ENCODE results near the gene ALDH3B1.

The ALDH3B1 gene

GRCh38 chr11:68032997-68033707, 23.0 kb downstream of the ALDH3B1 start:
- no peak for DNase-seq

DNA sequence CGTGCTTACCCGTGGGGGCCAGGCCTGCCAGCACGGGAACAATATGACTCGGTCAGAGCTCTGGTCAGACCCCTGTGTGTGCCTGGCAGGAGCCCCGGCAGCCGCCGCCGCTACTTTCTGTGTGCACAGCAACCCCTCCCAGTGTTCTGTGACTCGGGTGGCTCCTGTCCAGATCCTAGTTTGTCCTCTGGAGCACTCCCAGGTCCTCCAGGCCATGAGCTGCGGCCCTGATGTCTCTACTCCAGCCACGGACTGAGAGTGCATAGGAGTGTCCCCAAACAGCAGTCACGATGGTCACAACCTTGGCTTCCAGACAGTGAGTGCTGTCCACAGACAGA, 23.6 kb downstream of the ALDH3B1 start:
- DNase-seq = no peak

DNA sequence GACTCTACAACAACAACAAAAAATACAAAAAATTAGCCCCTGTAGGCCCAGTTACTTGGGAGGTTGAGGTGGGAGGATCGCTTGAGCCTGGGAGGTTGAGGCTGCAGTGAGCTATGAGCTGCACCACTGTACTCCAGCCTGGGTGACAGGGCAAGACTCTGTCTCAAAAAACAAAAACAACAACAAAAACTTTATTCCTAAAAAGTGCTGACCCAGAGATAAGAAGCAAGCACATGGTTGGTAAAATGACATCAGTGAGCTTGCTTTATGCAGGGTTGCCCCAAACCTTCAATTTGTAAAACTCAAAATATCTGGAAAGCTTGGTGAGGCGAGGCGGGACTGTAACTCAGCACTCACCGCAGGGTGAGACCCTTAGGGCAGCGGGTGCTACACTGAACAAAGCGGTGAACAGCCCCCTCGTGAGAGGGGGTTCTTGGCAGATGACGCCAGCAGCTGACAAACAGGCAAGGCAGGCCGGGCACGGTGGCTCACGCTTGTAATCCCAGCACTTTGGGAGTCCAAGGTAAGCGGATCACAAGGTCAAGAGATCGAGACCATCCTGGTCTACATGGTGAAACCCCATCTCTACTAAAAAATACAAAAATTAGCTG, 25.2 kb downstream of the ALDH3B1 start:
- no peak for DNase-seq

- DNase-seq = no peak
Measured at GRCh38 chr11:68036141-68036716, 26.1 kb downstream of the ALDH3B1 start.

DNA sequence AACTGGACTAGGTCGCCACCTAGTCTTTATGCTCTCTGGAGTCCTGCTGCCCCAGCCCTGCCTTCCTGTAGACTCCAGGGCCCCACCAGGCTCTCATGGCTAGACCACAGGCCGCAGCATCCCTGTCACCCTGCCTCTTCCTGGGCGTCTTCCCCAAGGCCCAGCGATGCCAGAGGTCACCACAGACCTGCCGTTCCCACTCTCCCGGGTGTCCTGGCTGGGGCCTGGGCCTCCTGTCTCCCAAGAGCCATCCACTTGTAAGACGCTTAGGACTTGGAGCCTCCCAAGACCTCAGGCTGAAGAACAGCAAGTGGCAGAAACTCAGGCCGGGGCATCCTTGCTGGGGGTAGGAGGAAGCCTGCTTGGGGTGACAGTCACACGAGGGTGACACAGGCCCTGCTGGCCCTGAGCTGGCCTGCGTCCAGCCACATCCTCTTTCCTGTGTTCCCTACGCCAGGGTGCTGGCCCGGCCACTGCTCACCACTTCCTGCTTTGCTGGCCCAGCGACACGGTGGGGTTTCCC, 26.7 kb downstream of the ALDH3B1 start:
- no peak for DNase-seq

DNA sequence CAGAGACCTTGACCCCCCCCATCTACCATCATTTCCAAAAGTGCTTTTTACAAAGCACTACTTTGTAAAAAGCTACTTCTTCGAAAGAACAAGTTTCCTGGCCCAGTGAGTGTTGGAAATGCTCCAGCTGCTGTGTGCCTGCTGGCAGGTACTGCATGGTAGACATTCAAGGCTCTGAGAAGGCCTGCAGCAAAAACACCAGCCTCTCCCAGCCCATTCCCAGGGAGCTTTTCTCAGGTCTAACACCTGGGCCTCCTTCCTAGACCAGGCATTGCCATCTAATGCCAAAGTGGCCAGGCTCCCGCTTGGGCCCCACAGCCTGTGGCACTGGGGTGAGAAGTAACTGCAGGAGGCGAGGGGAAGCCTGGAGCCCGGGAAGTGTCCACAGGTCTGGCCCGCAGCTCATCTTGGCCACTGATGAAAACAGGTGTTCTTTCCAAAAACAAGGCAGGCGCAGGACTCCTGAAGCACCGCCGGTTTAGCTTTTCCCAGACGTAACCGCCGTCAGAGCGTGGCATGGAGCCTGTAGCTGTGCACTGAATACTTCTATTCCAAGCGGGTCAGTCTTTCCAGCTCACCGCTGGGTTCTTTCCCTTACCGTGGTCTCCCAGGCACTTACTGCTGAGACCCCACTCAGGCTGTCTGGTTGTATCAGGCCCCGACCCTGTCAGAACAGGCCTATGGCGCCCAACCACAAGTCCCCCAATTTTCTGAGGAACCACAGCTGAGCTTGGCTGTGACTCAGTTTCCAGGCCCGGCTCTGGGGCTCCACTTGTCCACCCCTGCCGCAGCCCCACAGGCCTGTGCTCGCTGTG, 27.5 kb downstream of the ALDH3B1 start:
- DNase-seq = no peak

GRCh38 chr11:68038226-68038717, 28.1 kb downstream of the ALDH3B1 start:
- DNase-seq = no peak

GRCh38 chr11:68038718-68039525, 28.8 kb downstream of the ALDH3B1 start, which contains the start of gene TCIRG1:
TCIRG1 (plus strand) TSS chr11:68039025; CDS start chr11:68041272, 2,247 bp downstream.
- DNase-seq = no peak

GRCh38 chr11:68039526-68040086, 29.5 kb downstream of the ALDH3B1 start:
- no peak for DNase-seq

DNA sequence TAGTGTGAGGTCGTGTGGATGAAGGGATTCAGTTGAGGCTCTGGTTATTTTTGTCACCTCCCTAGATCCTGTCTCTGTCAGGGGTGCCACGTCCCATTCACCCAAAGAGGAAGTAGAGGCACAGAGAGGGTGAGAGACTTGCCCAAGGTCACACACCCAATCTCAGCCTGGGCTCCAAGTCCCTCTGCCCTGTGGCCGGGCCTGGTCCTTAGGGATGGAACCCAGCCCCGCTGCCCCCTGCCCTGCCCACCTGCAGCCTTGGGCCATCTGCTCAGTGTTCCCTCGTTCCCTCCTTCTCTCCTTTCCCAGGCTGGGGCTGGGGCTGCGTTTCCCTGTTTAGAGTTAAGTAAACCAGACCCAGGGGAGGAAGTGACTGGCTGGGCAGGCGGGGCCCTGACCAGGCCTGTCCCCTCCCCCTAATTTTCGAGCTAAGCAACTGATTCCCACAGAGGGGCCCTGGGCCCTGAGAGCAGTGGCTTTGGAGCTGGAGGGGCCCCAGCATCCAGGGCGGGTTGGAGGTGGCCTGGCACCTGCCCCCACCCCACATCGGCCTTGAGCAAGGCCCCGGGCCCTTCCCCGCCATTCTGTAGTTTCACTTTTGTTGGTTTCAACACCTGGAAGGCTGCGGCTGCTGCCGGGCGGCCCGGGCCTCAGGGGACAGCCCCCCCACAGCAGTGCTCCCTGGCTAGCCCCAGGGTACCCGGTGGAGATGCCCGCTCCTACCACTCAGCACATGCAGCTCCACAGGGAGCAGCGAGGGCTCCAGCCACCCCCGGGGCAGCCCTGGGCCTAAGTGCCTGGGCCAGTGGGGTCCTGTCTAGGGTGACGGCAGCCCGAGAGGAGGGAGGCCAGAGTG, 30.2 kb downstream of the ALDH3B1 start:
- no peak for DNase-seq

- no peak for DNase-seq
Measured at GRCh38 chr11:68040957-68041591, 30.9 kb downstream of the ALDH3B1 start.

- no peak for DNase-seq
Measured at GRCh38 chr11:68041617-68042218, 31.6 kb downstream of the ALDH3B1 start.

GRCh38 chr11:68042219-68043028, 32.3 kb downstream of the ALDH3B1 start:
- no peak for DNase-seq

- DNase-seq = no peak
Measured at GRCh38 chr11:68043029-68043348, 32.9 kb downstream of the ALDH3B1 start.

DNA sequence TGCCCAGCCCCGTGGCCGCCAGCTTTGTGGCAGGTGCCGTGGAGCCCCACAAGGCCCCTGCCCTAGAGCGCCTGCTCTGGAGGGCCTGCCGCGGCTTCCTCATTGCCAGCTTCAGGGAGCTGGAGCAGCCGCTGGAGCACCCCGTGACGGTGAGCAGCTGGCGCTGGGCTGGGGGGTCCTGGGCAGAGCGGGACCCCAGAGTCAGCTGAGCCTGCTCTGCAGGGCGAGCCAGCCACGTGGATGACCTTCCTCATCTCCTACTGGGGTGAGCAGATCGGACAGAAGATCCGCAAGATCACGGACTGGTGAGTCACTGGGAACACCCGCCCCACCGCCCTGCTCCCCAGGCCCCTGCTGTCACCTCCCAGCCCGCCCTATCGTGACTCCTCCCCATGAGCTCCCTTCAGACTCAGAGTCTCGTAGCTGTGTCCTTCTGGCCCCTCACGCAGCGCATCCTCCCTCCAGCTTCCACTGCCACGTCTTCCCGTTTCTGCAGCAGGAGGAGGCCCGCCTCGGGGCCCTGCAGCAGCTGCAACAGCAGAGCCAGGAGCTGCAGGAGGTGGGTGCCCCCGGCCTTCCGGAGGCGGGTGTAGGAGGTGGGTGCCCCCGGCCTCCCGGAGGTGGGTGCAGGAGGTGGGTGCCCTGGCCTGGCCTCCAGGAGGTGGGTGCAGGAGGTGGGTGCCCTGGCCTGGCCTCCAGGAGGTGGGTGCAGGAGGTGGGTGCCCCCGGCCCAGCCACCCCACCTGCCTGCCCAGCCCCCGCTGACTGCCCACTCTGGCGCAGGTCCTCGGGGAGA, 33.4 kb downstream of the ALDH3B1 start:
- DNase-seq = peak; percentile 31

DNA sequence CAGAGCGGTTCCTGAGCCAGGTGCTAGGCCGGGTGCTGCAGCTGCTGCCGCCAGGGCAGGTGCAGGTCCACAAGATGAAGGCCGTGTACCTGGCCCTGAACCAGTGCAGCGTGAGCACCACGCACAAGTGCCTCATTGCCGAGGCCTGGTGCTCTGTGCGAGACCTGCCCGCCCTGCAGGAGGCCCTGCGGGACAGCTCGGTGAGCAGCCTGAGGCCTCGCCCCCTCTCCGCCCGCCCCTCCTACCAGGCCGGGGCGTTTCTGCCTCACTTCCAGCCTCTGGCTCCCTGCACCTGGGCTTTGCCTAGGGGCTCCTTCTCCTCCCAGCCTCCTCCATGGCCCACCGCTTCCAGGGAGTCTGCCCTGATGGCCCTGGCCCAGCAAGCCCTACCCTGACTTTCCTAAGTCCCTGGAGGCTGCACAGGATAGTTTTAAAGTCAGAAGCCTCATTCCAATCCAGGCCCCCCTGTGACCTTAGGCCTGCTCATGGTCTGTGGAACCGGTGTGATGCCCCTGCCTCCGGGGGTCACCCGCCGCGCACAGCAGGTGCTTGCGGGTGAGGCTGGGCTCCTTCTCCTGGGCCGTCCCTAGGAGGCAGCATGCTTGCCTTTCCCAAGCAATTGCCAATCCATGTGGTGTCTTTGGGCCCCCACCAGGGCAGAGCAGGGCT, 34.2 kb downstream of the ALDH3B1 start:
- DNase-seq = peak; percentile 47

DNA sequence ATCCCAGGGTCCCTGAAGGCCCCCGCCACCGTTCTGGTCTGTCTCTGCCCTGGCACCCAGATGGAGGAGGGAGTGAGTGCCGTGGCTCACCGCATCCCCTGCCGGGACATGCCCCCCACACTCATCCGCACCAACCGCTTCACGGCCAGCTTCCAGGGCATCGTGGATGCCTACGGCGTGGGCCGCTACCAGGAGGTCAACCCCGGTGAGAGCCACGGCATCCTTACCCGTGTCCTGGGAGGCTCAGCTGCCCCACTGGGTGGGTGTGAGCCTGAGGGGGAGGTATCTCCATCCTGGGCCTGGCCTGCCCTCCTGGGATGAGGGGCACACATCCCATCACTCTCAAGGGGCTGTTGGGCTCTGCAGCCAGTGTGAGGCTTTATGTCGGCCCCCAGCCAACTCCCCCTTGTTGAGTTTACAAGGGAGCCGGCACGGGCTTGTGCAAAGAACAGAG, 34.8 kb downstream of the ALDH3B1 start:
- DNase-seq = no peak
